Central memory CD4-positive, alpha-beta T cell (primary cell): ENCODE data around the gene PCDH7.

ENCODE experiments used
- DNase-seq: peaks from one replicate; pipeline ENCODE4 v3.0.0; 2022
- total RNA-seq, 3 experiments: gene quantifications; one replicate each; lab custom pipeline; 2026; lab: John Stamatoyannopoulos, UW

PCDH7 gene
- total RNA-seq = 0 reads per million in 3 experiments

DNA sequence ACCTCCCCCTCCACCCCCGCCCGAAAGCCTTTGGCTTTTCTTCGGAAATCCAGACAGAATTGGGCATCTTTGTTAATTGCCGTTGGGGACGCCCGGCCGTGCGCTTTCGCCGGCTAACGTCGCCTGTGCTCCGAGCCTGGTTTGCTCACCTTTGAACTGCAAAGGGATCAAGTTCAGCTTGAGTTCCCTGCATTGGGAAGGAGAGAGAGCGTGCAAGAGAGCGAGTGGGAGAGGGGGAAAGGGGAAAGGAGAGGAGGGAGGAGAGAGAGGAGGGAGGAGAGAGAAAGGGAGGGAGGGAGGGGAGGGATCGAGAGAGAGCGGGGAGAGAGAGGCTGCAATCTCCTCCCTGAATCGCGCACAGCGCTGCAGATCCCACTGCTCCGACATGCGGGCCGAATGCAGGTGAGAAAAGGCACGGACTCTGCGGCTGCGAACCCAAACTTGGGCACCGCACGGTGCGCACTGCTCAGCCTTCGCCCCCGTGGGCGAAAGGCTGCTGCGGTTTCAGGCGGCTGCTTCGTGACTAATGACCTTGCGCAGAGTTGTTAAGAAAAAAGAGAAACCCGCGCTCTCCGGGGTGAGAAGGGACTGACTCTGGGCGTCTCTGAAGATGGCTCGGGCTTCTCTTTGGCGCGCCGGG lies at the start of gene PCDH7:
PCDH7 (plus strand) TSS at position 349 of the 640 bp plus-strand sequence. CDS start 1,054 bp downstream, outside the sequence.
- DNase-seq = no peak

- no peak for DNase-seq
These were observed 48.2 kb upstream of the PCDH7 start for GRCh38 chr4:30671926-30672448.

DNA sequence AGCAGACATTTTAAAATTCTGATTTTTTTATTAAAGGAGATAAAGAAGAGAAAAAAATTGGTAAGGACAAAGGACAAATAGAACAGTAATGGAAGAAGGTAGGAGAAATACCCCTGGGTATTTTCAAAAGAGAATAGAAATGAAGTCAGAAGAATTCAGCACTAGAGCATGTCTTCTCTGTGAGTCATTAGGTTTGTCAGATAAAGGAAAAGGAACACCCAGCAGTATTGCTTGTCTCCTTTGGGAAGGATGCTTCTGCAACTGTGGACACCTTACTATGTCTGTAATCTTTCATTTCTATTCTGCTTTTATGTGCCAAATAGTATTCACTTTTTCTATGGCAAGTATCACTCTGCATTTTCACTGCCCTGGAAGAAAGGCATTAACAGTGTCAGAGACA lies 24.0 kb upstream of the PCDH7 start:
- no peak for DNase-seq

- no peak for DNase-seq
These were observed 5.6 kb upstream of the PCDH7 start for GRCh38 chr4:30714408-30715031.

DNA sequence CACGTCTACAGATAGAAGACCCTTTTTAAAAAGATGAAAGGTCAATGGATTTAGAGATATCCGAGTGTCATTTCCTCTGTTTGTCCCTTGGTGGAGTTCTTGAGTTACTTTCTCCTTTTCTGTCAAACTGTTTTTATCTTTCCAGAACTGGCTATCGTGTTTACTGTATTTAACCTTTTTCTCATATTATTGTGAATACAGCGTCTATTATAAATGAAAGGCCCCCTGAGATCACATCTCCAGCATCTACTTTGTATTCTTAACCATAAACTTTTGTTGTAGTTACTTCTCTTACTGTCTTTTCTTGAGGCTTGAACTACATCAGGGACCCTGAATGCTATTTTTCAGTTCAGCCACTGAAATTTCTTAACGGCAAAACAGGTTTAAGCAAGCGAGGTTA lies 4.0 kb upstream of the PCDH7 start:
- DNase-seq = no peak

- DNase-seq = no peak
These were observed 3.4 kb upstream of the PCDH7 start for GRCh38 chr4:30716681-30717207.

DNA sequence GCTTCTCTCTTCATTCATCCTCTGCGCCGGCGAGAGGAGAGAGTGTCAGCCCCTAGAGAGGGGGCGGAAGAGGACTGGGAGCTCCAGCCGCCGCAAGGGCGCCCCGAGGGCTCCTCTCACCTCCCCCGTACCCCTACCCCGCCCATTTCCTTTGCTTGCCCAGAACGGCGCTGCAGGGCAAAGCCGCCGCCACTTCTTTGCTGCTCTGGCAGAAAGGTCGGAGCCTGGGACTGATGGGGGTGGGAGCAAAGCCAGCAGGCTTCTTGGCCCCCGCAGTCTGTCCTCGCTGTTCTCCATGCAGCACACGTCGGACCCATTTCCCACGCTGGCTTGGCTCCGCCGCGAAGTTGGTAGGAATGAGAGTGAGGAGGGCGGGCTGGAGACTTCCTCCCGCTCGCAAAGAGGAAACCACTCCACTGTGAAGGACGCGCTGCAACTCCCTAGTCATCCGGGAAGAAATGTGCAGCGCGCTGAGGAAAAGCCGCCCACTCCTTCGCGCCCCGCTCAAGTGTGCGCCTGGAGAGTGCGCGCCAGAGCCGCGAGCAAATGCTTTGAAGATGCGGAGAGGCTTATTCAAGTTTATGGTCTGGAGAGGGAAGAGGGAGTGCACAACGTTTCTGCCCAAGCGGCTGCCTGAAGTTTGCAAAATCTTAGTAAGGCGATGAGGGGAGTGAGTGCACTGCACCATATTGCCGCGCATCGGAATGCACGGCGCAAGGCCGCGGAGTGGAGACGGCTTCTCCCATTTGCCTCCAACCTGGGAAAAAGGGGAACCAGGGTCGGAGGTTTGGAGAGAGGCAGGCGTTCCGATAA lies 2.8 kb upstream of the PCDH7 start:
- no peak for DNase-seq

- no peak for DNase-seq
These were observed 2.1 kb upstream of the PCDH7 start for GRCh38 chr4:30718021-30718542.

GRCh38 chr4:30718641-30719453 lies 1.3 kb upstream of the PCDH7 start:
- DNase-seq = no peak

DNA sequence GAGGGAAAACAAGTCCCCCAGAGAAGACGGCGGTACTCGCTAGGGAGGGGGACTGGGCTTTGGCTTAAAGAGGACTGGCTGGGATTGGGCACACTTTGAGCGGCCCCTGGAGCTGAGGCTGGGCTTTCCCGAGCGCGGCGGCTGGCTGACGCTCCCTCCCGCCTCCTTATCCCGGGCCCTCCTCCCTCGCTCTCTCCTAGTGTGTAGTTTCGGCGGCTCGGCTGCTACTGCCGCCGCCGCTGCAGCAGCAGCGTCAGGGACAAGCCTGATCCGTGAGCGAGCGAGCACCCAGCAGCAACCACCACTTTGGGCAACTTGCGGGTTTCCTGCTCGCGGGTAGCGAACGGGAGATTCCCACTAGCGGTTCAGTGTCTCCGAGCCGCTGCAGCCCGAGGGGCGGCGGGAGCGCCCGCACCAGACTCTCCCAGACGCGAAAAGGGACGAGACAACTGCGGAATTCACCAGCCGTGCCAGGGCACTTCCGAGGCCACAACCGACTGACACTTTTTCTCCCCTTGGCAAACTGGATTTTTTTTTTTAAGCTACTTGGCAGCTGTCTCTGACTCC lies 632 bp upstream of the PCDH7 start:
- no peak for DNase-seq

DNA sequence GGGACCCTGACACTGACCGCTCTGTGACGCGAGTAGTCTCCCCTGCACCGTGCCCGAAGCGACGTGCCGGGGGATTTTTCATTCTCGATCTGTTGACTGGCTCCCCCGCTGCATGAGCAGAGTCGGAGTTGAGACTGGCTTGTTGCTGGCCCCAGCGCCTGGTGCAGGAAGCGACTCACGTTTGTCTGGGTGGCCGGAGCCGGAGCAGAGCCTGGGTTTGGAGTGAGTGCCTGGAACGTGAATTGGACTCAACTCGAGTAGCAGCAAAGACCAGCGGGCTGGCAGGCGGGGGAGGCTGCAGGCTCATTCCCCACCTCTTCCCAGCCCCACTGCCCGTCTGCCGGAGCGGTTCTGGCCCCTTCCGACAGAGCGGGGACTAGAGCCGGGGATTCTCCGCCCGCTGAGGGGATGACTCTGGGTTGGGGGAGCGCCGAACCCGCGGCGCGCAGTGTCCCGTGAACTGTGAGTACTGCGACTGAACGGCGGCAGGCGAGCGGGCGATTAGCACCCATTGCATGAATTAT lies 554 bp downstream of the PCDH7 start:
- DNase-seq = no peak

- DNase-seq = no peak
These were observed 1.3 kb downstream of the PCDH7 start for GRCh38 chr4:30721185-30722091.

- no peak for DNase-seq
These were observed 1.9 kb downstream of the PCDH7 start for GRCh38 chr4:30722092-30722358.

DNA sequence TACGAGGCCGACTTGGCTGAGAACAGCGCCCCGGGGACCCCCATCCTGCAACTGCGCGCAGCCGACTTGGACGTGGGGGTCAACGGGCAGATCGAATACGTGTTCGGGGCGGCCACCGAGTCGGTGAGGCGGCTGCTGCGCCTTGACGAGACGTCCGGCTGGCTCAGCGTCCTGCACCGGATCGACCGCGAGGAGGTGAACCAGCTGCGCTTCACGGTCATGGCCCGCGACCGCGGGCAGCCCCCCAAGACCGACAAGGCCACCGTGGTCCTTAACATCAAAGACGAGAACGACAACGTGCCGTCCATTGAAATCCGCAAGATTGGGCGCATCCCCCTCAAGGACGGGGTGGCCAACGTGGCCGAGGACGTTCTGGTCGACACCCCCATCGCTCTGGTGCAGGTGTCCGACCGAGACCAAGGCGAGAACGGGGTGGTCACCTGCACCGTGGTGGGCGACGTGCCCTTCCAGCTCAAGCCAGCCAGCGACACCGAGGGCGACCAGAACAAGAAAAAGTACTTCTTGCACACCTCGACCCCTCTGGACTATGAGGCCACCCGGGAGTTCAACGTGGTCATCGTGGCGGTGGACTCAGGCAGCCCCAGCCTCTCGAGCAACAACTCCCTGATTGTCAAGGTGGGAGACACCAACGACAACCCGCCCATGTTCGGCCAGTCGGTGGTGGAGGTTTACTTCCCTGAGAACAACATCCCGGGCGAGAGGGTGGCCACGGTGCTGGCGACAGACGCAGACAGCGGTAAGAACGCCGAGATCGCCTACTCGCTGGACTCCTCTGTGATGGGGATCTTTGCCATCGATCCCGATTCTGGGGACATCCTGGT lies 2.4 kb downstream of the PCDH7 start:
- DNase-seq = no peak

- no peak for DNase-seq
These were observed 3.2 kb downstream of the PCDH7 start for GRCh38 chr4:30723201-30723955.

DNA sequence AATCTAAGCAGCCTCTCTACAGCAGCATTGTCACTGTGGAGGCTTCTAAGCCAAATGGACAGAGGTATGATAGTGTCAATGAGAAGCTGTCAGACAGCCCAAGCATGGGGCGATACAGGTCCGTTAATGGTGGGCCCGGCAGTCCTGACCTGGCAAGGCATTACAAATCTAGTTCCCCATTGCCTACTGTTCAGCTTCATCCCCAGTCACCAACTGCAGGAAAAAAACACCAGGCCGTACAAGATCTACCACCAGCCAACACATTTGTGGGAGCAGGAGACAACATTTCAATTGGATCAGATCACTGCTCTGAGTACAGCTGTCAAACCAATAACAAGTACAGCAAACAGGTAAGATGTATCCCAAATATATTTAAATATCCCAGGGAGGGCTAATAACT lies 4.1 kb downstream of the PCDH7 start:
- no peak for DNase-seq

- DNase-seq = no peak
These were observed 5.4 kb downstream of the PCDH7 start for GRCh38 chr4:30725562-30725961.

- DNase-seq = no peak
These were observed 6.0 kb downstream of the PCDH7 start for GRCh38 chr4:30726090-30726675.

DNA sequence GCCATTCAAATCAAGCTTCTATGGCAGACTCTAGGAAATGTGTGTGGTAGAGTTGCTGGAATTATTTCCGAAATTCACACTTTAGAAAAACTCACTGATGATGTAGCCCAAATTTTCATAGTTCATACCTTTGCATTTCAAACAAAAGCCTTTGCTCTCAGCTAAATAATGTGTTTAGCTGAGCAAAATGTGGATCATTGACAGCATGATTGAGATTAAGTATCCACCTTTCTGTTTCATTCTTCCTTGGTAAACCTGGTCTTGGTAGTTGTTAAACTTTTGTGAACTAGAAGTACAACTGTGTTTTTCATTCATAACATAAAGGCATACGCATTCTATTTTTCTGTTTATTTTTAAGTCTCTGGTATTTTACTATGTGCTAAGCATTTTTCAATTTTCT lies 7.2 kb downstream of the PCDH7 start:
- DNase-seq = no peak
